Stimulated activated CD4-positive, alpha-beta T cell treated with anti-CD3 and anti-CD28 coated beads, Interleukin-12 subunit alpha, Interleukin-12 subunit beta, amount 100 ng/mL, for 48 hours (primary cell): ENCODE data around the gene PTER.

ENCODE experiments used
- DNase-seq, 3 donors: peaks; one replicate each; pipeline ENCODE4 v3.0.0-alpha.2; 2020; ENCODE audit warnings: low read depth in 2 of 3, low spot score in 1 of 3

PTER gene, protein sequence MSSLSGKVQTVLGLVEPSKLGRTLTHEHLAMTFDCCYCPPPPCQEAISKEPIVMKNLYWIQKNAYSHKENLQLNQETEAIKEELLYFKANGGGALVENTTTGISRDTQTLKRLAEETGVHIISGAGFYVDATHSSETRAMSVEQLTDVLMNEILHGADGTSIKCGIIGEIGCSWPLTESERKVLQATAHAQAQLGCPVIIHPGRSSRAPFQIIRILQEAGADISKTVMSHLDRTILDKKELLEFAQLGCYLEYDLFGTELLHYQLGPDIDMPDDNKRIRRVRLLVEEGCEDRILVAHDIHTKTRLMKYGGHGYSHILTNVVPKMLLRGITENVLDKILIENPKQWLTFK

DNA sequence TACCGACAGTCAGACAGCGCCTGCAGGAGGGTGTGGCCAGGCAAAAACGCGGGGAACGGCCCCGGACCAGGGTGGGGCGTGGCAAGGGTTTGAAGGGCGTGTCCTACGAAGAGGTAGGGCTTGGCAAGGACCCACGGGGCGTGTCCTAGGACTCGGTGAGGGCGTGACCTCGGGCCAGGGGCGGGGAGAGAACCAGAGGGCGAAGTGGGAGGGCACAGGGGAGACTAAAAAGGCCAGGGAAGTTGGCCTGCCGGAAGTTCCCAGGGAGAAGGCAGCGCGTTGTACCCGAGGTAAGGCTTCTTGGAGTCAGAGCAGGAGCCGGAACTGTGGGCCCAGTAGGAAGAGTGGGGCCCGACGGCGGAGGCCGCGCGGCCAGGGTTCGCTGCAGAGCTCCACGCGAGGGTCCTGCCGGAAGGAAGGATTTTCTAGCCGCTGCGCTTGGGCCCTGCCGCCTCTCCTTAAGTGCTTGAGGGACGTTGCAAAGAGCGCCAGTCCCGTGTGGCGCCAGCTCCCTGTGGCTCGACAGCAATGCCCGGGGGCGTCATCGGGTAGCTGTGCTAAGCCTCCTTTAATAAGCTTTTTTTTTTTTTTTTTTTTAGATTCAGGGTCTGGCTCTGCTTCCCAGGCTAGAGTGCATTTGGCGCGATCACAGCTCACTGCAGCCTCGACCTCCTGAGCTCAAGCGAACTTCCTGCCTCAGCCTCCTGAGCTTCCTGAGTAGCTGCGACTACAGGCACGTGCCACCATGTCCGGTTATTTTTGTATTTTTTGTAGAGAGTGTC is at the start of gene PTER:
Gene PTER (plus strand): TSS at position 253 of the 782 bp plus-strand sequence. CDS start 47,375 bp downstream, outside the sequence.
- DNase-seq: peak; percentile 98 to 99 (median 98)

DNA sequence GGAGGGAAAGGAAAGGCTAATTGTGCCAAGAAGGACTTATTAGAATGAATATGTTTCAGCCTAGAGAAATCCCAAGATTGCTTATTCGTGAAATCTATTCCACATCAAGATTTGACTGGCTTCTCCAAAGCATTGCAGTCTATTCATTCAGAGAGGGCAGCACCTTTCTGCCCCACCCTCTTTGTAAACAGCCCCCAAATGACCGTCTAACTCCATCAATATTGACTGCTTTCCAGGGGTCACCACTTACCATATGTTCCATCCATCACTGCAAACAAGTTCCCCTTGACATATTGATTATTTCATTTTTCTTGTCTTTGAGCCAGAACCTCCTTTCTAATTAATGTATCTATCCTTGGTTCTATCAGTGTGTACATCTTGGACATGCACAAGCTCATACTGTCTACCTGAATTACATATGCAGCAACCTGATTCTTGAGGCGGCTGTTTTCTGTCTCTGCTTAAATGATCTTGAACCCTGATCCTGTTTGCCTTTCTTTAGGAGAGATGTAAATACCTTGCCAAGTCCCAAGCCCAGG is 44.2 kb upstream of the PTER start:
- DNase-seq: no peak

DNA sequence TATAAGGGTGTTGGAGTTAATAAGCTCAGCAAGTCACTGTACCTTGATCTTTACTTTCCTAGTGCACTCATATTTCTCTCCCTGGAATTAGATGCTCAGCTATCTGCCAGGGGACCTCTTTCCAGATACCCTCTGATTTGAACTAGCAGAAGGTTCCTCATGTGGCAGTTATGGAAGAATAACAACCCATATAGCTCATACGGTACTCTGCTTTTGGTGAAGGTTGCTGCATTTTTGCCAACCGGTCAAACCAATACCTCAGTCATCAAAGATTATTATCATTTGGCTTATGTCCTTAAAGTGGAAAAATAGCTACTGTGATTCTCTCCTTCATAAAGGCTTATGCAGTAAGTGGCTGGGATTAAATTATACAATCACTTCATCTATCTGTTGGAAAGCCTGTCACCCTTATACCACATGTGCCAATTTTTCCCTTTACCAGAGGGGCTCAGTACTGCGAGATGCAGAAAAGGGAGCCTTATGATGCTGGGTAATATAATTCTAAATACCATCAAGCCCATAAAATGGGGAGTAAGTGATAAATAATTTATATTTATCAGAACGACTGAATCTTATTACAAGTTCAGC is 43.4 kb upstream of the PTER start:
- DNase-seq: no peak

DNA sequence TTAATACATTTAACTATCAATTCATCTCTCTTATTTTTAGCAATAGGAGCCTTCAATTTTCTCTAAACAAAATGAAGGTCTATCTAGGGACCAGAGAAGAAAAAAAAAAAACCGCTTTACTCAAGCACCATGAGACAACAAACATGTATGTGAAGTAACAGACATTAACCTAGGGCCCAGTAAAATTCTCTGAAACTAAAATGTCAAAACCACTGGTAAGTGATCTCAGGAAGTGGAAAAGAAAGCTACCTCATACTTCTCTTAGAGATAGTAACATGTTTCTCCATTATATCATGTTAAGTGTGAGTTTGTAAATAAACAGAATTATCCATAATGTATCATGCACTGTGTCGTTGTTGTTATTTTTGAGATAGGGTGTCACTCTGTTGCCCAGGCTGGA is 35.4 kb upstream of the PTER start:
- DNase-seq: no peak

DNA sequence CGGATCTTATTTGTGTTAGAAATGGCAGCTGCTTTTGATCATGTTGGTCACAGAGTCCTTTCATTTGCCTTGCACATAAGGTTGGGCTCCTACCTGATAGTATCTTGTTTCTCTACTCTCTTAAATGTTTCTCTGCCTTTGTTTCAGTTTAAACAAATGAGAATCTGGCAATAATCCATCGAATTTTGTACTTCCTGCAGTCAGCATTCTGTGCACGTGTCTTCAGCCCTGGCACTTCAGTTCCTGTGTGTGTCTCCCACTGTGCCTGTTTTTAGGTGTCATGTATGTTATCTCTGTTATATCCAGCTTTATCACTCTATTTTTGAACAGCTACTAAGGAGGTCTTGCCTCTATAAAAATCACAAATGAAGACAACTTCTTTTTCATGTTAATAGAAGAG is 28.4 kb upstream of the PTER start:
- no peak for DNase-seq

DNA sequence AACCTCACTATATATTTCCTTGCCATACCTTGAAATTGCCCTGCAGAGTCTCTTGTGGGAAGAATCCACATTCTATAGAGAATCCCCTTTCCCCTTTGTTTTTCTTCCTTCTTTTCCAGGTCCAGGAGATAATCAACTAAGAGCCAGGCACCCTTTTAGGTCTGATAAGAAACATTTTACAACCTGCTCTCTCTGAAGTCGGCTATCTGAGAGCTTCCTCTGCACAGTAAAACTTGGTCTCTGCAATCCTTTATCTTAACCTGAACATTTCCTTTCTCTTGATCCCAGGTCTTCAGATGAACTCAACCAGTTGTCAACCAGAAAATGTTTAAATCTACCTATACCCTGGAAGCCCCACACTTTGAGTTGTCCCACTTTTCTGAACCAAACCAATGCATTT is 19.5 kb upstream of the PTER start:
- no peak for DNase-seq

DNA sequence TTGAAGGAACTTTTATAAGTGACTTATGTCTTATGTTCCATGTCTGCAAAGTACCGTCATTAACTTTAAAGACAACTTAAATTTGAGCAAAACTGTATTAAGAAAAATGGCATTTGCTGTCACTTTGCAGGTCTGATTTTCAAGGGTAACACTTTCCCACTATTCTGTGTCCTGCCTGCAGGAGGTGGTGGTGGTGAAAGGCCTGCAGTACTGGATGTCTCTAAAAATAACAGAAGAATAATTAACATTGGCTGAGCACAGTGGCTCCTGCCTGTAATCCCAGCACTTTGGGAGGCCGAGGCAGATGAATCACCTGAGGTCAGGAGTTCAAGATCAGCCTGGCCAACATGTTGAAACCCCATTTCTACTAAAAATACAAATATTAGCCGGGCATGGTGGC is 13.2 kb upstream of the PTER start:
- DNase-seq: no peak

DNA sequence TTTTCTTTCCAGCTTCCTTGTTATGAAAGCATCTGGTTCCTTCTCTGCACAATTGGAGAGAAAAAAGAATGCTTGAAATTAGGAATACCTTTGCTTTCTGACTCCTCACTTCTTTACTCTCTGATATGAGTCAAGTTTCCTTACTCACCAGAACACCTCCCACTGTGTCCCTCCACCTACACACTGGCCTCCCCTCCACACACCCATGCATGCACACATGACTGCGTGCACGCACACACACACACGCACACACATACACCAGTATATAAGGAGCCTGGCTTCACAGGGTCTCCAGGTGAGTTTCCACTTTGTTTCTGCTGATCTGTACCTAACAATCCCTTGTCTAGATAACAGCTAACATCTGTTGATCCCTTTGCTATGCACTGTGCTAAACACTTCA is 11.4 kb upstream of the PTER start:
- DNase-seq: no peak

DNA sequence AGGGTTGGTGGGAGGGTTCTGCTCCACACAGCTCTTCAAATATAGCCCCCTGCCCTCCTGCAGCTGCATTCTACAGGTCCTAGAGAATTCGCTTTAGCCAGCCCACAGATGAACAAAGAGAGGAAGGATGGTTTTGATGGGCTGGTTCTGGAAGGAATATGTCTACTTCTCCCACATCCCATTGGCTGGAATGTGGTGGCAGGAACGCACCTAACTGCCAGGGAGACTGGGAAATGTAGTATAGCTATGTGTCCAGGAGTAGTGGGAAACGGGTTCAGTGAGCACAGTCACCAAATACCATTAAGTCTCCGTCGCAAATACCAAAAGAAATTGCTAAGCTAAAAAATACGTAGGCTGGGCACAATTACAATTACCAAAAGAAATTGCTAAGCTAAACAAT is 7.3 kb upstream of the PTER start:
- no peak for DNase-seq

DNA sequence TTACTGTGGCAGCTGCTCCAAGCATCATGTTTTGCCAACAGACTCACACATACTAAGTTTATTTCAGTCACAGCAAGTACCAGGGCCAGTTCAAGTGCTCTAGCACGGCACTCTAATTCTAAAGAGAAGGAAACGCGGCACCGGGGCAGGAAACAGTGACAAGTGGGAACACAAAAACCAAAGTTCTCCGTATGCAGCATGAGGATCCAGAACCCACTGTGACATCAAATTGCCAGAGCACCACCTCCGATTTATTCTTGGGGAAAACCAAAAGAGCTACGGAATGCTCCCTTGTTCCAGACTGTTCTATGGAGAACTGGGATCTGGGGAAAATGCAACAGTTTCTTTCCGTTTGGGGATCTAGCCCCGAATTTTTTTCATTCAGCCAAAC is 448 bp upstream of the PTER start:
- no peak for DNase-seq

DNA sequence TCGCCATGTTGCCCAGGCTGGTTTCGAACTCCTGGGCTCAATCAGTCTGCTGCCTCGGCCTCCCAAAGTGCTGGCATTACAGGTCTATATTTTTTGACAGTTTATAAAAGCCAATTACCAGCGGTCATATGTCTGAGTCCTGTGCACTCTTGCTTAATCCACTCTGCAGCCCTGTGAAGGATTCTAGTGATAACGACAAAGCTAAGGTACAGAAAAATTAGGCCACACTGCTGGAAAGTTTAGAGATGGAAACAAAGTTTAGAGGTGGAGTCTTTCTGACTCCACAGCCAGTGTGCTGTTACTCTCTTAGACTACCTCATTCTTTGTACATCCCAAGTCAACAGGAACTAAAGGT is 707 bp downstream of the PTER start:
- DNase-seq: no peak

DNA sequence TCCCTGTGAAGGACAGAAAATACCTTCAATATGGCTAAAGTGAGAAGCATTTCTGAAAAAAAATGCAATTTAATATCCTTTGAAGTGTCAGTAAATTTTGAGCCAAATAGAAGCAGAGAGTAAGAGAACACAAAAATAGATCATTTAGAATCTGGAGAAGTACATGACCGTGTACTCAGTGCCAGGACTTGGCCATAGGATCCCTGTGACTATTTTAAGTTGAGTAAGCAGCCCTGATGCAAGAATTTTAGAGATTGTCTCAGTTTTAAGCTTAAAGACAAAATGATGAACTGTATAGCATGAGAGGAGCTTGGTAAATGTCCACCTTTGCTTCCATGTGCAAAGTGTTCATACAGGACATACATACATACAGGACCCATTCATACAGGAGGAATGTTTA is 2.5 kb downstream of the PTER start:
- no peak for DNase-seq

DNA sequence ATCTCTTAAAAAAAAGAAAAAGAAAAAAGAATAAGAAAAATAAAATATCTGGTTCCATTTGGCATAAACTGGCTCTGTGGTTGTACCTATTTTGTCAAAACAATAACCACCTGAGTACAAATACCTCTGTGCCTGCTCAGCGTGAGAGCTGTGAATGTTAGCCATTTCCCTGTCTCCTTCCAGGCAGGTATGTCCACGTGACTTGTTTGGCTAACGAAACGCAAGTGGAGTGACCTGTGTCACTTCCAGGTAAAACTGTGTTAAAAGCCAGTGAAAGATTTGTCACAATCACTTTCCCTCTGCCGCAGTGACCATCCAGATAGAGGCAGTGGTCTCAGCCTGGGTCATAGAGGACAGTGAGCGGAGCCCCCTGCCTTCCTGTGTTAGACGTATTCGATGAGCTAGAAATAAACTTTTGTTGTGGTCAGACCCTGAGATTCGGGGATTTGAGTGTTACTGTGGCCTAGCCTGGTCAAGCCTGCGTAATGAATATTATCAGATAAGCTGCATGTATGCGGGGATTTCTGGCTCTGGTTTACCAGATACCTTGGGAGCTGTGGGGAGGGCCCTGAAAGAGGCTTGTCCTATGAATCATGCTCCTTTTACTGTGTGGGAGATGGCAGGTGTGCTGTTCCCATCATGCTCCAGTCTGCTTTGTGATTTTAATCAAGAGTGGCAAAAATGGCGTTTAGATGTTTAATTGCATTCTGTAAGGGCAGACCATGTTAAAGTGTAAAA is 3.8 kb downstream of the PTER start:
- DNase-seq: no peak

DNA sequence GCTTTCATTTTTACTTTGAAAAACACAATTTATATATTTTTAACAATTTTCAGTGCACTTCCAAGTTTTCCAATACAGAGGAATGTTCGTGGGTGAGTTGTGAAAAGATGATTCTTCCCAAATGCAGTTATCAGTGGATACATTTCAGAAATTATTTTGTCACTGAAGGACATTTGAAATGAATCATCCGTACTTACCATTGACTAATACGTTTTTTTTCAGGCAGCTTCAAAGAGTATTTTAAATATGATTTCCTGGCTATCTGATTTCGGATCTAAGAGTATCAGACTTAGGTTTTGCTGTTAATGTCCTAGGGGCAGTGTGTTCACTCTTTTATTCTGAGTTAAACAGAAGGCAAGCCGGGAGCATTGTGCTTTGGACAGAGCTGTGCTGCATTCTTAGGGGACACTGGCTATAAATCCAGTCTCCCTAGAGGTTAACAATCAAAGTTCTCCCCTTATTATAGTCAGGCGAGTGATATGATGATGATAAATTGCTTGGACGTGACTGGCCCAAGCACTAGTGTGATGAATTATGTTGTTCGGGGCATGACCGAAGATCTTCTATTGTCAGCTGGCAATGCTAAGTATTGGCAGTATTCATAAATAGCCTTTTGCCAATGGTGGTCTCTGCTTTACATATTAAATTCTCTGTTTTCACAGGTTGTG is 4.5 kb downstream of the PTER start:
- no peak for DNase-seq

DNA sequence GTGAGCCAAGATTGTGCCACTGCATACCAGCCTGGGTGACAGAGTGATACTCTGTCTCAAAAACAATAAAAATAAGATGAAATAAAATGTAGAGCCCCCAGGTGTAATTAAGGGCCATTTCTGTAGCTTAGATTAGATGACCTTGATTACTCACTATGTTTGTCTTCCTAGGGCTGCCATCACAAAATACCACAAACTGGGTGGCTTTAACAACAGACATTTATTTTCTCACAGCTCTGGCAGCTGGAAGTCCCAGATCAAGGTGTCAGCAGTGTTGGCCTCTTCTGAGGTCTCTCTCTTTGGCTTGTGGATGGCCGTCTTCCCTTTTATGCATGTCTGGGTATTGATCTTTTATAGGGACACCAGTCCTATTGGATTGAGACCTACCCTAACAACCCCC is 6.1 kb downstream of the PTER start:
- no peak for DNase-seq

DNA sequence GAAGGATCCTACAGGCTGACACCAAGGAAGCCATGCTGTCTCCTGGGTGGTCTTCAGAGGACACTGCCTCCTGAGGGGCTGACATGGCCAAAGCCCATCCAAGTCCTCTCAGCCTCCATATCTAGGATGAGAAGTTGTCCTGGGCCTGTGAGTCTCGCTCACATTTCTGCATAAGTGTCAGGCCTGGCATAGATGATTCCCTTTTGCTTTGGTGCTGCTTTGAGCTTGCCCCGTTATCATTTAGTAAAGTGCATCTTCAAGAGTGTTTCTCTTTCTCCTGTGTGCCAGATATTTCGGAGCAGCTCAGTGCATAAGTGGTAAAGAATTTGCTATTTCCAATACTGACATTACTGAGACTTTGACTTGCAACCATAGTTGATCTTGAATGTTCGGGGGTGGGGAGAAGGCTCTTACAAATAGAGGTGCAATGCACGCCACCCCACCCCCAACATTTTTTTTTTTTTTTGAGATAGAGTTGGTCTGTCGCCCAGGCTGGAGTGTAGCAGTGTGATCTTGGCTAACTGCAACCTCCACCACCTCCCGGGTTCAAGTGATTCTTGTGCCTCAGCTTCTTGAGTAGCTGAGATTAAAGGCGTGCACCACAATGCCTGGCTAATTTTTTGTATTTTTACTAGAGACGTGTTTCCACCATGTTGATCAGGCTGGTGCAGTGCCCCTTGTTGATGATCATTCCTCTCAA is 9.1 kb downstream of the PTER start:
- DNase-seq: no peak

DNA sequence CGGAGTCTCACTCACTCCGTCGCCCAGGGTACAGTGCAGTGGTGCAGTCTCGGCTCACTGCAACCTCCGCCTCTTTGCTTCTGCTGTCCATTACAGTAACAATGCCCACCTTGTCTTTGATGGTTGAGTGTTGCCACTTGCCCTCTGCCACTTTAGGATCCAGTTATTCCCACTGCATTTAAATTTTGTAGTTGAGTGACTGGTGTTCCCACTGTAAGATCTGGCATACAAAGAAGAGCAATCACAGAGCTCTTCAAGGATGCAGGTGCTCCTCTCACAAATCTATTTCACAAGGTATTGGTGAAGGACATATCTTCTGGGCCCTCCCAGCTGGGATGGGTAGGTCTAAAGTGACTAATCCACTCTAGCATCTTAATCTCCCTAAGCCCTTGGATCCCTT is 12.6 kb downstream of the PTER start:
- no peak for DNase-seq

DNA sequence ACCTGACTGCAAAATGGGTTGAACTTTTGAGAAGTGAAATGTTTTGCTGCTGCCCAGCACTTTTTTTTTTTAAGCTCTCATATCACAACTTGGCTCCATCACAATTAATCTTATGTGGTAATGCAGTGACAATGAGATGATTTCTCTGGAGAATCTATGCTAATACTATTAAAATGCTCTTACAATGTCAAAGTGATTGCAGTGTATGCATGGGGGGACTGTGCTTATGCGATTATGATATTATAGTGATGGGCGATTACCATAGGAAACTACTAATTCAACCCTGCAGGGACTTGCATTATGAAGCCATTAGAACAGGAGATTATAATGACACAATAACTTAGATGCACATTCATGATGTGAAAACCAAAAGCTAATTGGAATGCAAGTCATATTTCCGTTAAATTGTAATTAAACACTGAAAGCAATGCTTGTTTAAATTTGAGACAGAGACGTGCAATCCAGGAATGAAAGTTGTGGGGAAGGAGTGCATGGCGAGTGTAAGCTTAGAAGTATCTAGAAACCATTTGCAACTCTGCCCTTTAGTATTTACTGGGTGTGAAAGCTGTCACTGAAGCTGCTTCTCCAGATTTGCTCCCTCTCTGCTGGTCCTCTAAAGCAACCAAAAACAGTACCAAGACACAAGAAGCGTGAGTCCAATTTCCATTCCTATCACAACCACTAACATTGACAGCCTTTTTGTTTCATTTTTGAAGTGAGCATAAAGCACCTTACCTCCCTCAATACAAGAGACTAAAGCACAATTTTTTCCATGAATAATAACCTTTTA is 21.6 kb downstream of the PTER start:
- DNase-seq: no peak

DNA sequence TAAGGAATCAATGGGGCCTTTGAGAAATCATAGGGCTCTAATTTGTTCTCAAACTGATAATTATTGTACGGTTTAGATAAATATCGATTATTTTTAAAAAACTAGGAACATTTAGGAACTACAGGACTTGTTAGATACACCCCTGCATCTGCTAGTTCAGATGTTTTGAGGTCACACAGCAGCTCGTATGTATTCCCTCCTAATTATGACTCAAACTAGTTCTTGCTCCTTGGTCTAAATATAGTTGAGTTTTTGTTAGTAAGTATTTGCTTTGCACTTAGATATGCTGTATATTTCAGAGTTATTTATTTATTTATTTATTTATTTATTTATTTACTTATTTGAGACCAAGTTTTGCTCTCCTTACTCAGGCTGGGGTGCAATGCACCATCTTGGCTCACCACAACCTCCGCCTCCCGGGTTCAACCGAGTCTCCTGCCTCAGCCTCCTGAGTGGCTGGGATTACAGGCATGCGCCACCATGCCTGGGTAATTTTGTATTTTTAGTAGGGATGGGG is 22.7 kb downstream of the PTER start:
- no peak for DNase-seq
